Activated CD4-positive, CD25-positive, alpha-beta regulatory T cell treated with anti-CD3 and anti-CD28 coated beads, Interleukin-2, amount 50 U/mL, for 16 hours (primary cell): Measurements from ENCODE around the gene ZBTB47.

ENCODE experiments used
- DNase-seq: peaks from one replicate; pipeline ENCODE4 v3.0.0-alpha.2; 2020; ENCODE audit warnings: low read depth, low spot score

Gene ZBTB47

GRCh38 chr3:42653560-42654330 lies at the start of gene ZBTB47:
ZBTB47 (plus strand) TSS chr3:42653697; CDS start chr3:42658356, 4,659 bp downstream.
- no peak for DNase-seq

- no peak for DNase-seq
Observed at GRCh38 chr3:42605546-42606173, 47.8 kb upstream of the ZBTB47 start.

- DNase-seq, result no peak
Observed at GRCh38 chr3:42608581-42608980, 44.9 kb upstream of the ZBTB47 start.

GRCh38 chr3:42610976-42611375 lies 42.5 kb upstream of the ZBTB47 start:
- DNase-seq, result no peak

GRCh38 chr3:42612217-42612616 lies 41.3 kb upstream of the ZBTB47 start:
- no peak for DNase-seq

GRCh38 chr3:42612928-42613327 lies 40.6 kb upstream of the ZBTB47 start:
- DNase-seq, result no peak

- no peak for DNase-seq
Observed at GRCh38 chr3:42613462-42613861, 40.0 kb upstream of the ZBTB47 start.

- no peak for DNase-seq
Observed at GRCh38 chr3:42631620-42632019, 21.9 kb upstream of the ZBTB47 start.

GRCh38 chr3:42632146-42632545 lies 21.4 kb upstream of the ZBTB47 start:
- DNase-seq, result no peak

- DNase-seq, result no peak
Observed at GRCh38 chr3:42633544-42633943, 20.0 kb upstream of the ZBTB47 start.

- DNase-seq, result no peak
Observed at GRCh38 chr3:42635111-42635510, 18.4 kb upstream of the ZBTB47 start.

GRCh38 chr3:42637001-42637400 lies 16.5 kb upstream of the ZBTB47 start:
- DNase-seq, result no peak

GRCh38 chr3:42638339-42638842 lies 15.1 kb upstream of the ZBTB47 start:
- DNase-seq, result peak; percentile 21

GRCh38 chr3:42639192-42639591 lies 14.3 kb upstream of the ZBTB47 start:
- DNase-seq, result no peak

- DNase-seq, result no peak
Observed at GRCh38 chr3:42640129-42640528, 13.4 kb upstream of the ZBTB47 start.

GRCh38 chr3:42640771-42641370 lies 12.6 kb upstream of the ZBTB47 start:
- DNase-seq, result no peak

GRCh38 chr3:42647821-42648459 lies 5.6 kb upstream of the ZBTB47 start:
- DNase-seq, result no peak

- DNase-seq, result no peak
Observed at GRCh38 chr3:42649006-42649405, 4.5 kb upstream of the ZBTB47 start.

- DNase-seq, result no peak
Observed at GRCh38 chr3:42649783-42650182, 3.7 kb upstream of the ZBTB47 start.

- DNase-seq, result no peak
Observed at GRCh38 chr3:42651248-42652091, 2.0 kb upstream of the ZBTB47 start.

- DNase-seq, result no peak
Observed at GRCh38 chr3:42652251-42652610, 1.3 kb upstream of the ZBTB47 start.
